ENCODE data around the gene RNF157.

The RNF157 gene

GRCh38 chr17:76107509-76107908 lies 132.8 kb downstream of the RNF157 start:
- CTCF ChIA-PET, result interaction anchor here (0.6 to 2.5 kb wide), 11 partner anchors 11 to 383 kb away, joined by 3 to 15 read pairs (median 4); no protein-coding TSS in a partner anchor

GRCh38 chr17:76106703-76107102 lies 133.6 kb downstream of the RNF157 start:
- ChIA-PET CTCF (interaction anchor here (0.6 to 2.5 kb wide), 15 partner anchors 11 to 384 kb away, joined by 3 to 15 read pairs (median 4); partner anchors contain the start of gene UBALD2), POLR2A (interaction anchor here (0.7 to 1.4 kb wide), 2 partner anchors 34 to 173 kb away, joined by 3 read pairs; partner anchors contain the start of gene SRP68)
- TF ChIP-seq ZNF366 (tag by site-specific recombination; conservative IDR thresholded peaks at IDR 0.05), result peak; percentile 29; the same call in 1 of the 2 replicates
- no peak for TF ChIP-seq ZNF776 (tag by site-specific recombination; IDR thresholded peaks at IDR 0.05; ENCODE audit: borderline replicate concordance)
- H3K9me3 ChIP-seq (ENCODE audit: control insufficient read depth, insufficient read depth, low read depth, low read length), result no peaks in the 10 kb centered on the region
- 0 out of 2 replicates have a peak, but pooled peaks cover 4% of the 10 kb centered on the region for H3K4me1 ChIP-seq (ENCODE audit: control insufficient read depth, insufficient read depth, low read length)
- H3K4me3 ChIP-seq (ENCODE audit: low read depth, low read length), result no peak overlapping the region
- H3K36me3 ChIP-seq (ENCODE audit: control insufficient read depth in 2 of 2, insufficient read depth in 1 of 2, low read length in 2 of 2), result peaks cover 1 to 7% of the 10 kb centered on the region in 2 experiments; a peak in 1 of 3 replicates
- no peak overlapping the region for H3K27ac ChIP-seq (ENCODE audit: extremely low read depth, low read depth, low read length)

More at GRCh38 chr17:76107509-76107908, 132.8 kb downstream of the RNF157 start:
- H3K36me3 ChIP-seq (ENCODE audit: control insufficient read depth in 2 of 2, insufficient read depth in 1 of 2, low read length in 2 of 2), result no peaks in the 10 kb centered on the region
- 0 out of 2 replicates have a peak, but pooled peaks cover 4% of the 10 kb centered on the region for H3K4me1 ChIP-seq (ENCODE audit: control insufficient read depth, insufficient read depth, low read length)
- H3K4me3 ChIP-seq (ENCODE audit: low read depth, low read length), result no peak overlapping the region
- H3K9me3 ChIP-seq (ENCODE audit: control insufficient read depth, insufficient read depth, low read depth, low read length), result no peaks in the 10 kb centered on the region
- H3K27ac ChIP-seq (ENCODE audit: extremely low read depth, low read depth, low read length), result no peak overlapping the region
- POLR2A ChIA-PET, result no interaction called here
- TF ChIP-seq ZNF654 (tag by site-specific recombination; IDR thresholded peaks at IDR 0.05; ENCODE audit: low read depth) (0 out of 2 replicates have a peak, but pooled peaks have one; percentile 4), GFI1B (tag by site-specific recombination; IDR thresholded peaks at IDR 0.05) (no peak), PRDM2 (tag by site-specific recombination; IDR thresholded peaks at IDR 0.05; ENCODE audit: borderline replicate concordance) (no peak), ZIC2 (tag by site-specific recombination; IDR thresholded peaks at IDR 0.05) (no peak), ZSCAN4 (tag by site-specific recombination; IDR thresholded peaks at IDR 0.05) (no peak), SETDB1 (IDR thresholded peaks at IDR 0.05; ENCODE audit: insufficient read length, low read length) (no peak)

GRCh38 chr17:76104896-76105231 lies 135.4 kb downstream of the RNF157 start:
- no peak overlapping the region for H3K27ac ChIP-seq (ENCODE audit: extremely low read depth, low read depth, low read length)
- peaks cover 19 to 23% of the 10 kb centered on the region in 2 experiments for H3K36me3 ChIP-seq (ENCODE audit: control insufficient read depth in 2 of 2, insufficient read depth in 1 of 2, low read length in 2 of 2)
- TF ChIP-seq EGR2 (tag by site-specific recombination; IDR thresholded peaks at IDR 0.05; ENCODE audit: low read depth) (peak; percentile 62; the same call in 1 of the 2 replicates), ZNF155 (tag by site-specific recombination; IDR thresholded peaks at IDR 0.05) (no peak), ZNF26 (tag by site-specific recombination; IDR thresholded peaks at IDR 0.05) (no peak), ZNF529 (tag by site-specific recombination; IDR thresholded peaks at IDR 0.05; ENCODE audit: insufficient replicate concordance) (no peak), ZFHX2 (tag by site-specific recombination; conservative IDR thresholded peaks at IDR 0.05) (peak; percentile 44)
- CTCF ChIA-PET, result interaction anchor here (0.5 to 2.4 kb wide), 6 partner anchors 16 to 174 kb away, joined by 3 to 19 read pairs (median 4); no protein-coding TSS in a partner anchor
- no peaks in the 10 kb centered on the region for H3K9me3 ChIP-seq (ENCODE audit: control insufficient read depth, insufficient read depth, low read depth, low read length)
- 0 out of 2 replicates have a peak, but pooled peaks cover 4% of the 10 kb centered on the region for H3K4me1 ChIP-seq (ENCODE audit: control insufficient read depth, insufficient read depth, low read length)
- POLR2A ChIA-PET, result interaction anchor here (1.2 to 3.7 kb wide), 2 partner anchors 24 to 160 kb away, joined by 4 to 23 read pairs; partner anchors contain the start of genes UBALD2 and ZACN
- H3K4me3 ChIP-seq (ENCODE audit: low read depth, low read length), result no peak overlapping the region

Data from HEK293 (cell line).